Dendritic cell treated with granulocyte-macrophage colony-stimulating factor and Interleukin-4, amounts not matched to agents 40 ng/mL and 50 ng/mL, for 4 days (primary cell): ENCODE results near the gene C17orf100.

Experiments used
- H3K27ac Mint-ChIP-seq: one replicate; pipeline ENCODE4 v1.8.0; 2022; ENCODE audit warnings: mild to moderate bottlenecking, mixed read lengths
- H3K27me3 Mint-ChIP-seq: one replicate; pipeline ENCODE4 v1.8.0; 2022; ENCODE audit warnings: mild to moderate bottlenecking, mixed read lengths
- H3K36me3 Mint-ChIP-seq: one replicate; pipeline ENCODE4 v1.8.0; 2022; ENCODE audit warnings: low read depth, mixed read lengths
- H3K4me1 Mint-ChIP-seq: one replicate; pipeline ENCODE4 v1.8.0; 2022; ENCODE audit warnings: low read depth, mixed read lengths
- H3K4me3 Mint-ChIP-seq: one replicate; pipeline ENCODE4 v1.8.0; 2022; ENCODE audit warnings: mild to moderate bottlenecking, moderate library complexity, mixed read lengths
- H3K9me3 Mint-ChIP-seq: one replicate; pipeline ENCODE4 v1.8.0; 2022; ENCODE audit warnings: mixed read lengths
- intact Hi-C: fragments of 100-400 bp; cut with micrococcal nuclease; formaldehyde crosslinking; loops from one replicate; pipeline ENCODE4 v1.15.0; 2022

Gene C17orf100

DNA sequence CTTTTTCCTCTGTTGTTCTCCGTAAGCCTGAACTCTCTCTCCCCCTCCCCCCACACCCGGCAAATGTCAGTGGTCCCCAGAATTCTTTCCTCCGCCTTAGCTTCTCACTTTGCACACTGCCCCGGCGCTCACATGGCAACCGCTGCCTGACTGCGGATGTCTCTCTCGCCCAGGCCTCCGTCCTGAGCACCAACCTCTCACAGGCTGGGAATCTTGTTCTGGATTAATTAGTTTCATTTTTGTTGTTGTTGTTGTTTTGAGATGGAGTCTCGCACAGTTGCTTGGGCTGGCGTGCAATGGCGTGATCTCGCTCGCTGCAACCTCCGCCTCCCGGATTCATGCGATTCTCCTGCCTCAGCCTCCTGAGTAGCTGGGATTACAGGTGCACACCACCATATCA lies 16.7 kb downstream of the C17orf100 start:
- intact Hi-C loops, result loop anchor here (5.0 to 10.0 kb wide), 4 partner anchors 87 to 337 kb away; partner anchors contain the start of gene XAF1
- Mint-ChIP-seq H3K9me3 (no peaks in the 10 kb centered on the region), H3K4me1 (peaks cover 32% of the 10 kb centered on the region), H3K27ac (peak overlapping the region; percentile 34), H3K36me3 (peaks cover 61% of the 10 kb centered on the region), H3K27me3 (peaks cover 30% of the 10 kb centered on the region), H3K4me3 (no peak overlapping the region)

DNA sequence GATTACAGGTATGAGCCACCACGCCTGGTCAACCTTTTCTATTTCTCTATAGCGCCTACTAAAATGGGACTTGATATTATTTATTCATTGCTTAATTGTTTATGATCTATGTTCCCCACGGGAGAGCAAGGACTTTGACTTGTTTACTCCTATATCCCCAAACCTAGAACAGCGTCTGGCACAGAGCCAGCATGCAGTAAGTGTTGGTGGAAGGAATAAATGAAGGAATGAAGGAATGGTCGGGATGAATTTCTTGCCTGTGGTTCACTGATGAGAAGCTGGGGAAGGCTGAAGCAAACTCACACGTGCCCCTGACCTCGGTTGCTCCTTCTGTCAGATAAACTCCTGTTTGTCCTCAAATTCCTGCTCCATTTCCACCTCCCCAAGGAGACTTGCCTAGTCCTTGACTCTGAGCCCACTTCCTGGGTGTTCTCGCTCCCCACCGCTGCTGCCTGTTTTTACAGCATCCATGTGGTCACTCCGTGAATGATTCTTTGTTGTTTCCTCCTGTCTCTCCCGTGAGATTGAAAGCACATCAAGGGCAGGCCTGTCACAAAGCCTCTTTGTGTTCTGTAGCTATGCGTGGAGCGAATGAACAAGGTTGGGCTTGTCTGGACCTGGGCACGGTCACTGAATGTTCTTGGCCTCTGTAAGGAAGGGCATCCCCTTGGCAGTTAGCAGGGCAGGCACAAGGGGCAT lies 17.3 kb downstream of the C17orf100 start:
- intact Hi-C loops, result loop anchor here (5.0 to 10.0 kb wide), 4 partner anchors 86 to 336 kb away; partner anchors contain the start of gene XAF1
- Mint-ChIP-seq H3K36me3 (peaks cover 68% of the 10 kb centered on the region), H3K4me1 (peaks cover 30% of the 10 kb centered on the region), H3K27ac (no peak overlapping the region), H3K9me3 (no peaks in the 10 kb centered on the region), H3K27me3 (peaks cover 30% of the 10 kb centered on the region), H3K4me3 (no peak overlapping the region)

DNA sequence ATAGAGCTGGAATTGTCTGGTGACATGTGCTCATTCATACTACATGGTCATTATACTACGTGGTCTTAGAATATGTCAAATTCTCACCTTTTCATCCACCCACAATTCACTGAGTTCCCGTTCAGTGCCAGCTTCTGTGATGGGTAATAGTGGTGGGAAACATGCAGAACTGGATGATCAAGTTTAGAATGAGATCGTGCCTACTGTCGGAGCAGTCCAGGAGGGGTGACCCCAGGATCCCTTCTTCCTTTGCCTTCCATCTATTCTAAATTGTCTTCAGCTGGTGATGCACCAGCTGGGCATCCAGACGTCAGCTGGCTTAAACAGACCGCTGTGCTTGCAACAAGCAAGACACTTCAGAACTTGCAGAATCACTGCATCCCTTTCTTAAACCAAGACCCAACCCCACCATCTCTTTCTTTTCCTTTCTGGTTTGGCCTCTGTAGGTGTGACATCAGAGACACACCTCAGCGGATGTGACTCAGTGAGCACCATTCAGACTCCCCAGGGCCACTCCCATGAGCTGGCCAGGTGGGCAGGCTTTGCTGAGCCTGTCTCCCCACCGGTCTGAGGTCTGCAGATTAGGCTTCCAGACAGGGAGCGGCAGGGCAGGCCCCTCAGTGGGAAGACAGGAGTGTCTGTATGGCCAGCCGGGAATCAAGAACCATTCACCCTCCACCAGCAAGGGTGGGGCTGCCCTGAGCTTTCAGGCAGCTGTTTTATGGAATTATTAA lies 18.1 kb downstream of the C17orf100 start:
- no peak overlapping the region for H3K4me3 Mint-ChIP-seq
- no peak overlapping the region for H3K27ac Mint-ChIP-seq
- H3K27me3 Mint-ChIP-seq, result peaks cover 30% of the 10 kb centered on the region
- peaks cover 74% of the 10 kb centered on the region for H3K36me3 Mint-ChIP-seq
- intact Hi-C loops, result loop anchor here (5.0 to 10.0 kb wide), 4 partner anchors 85 to 335 kb away; partner anchors contain the start of gene XAF1
- H3K9me3 Mint-ChIP-seq, result no peaks in the 10 kb centered on the region
- H3K4me1 Mint-ChIP-seq, result peaks cover 30% of the 10 kb centered on the region

DNA sequence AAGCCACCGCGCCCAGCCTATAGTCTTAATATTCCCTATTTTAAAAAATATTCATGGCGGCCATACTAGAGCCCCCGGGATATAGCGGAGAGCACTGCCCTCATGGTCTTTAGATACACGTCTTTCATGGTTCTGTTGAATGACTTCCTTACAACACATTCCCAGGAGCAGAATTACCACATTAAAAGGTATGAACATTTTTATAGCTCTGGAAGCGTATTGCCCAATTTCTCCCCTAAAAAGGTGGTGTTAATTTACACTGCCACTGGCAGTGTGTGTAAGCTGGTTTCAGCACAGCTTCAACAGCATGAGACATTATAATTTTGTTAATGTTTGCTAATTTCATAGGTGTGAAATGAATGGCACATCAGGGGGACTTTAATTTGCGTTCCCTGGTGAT lies 19.0 kb downstream of the C17orf100 start:
- intact Hi-C loops, result no loop called here
- Mint-ChIP-seq H3K9me3 (no peaks in the 10 kb centered on the region), H3K4me1 (peaks cover 24% of the 10 kb centered on the region), H3K4me3 (no peak overlapping the region), H3K27ac (no peak overlapping the region), H3K36me3 (peaks cover 84% of the 10 kb centered on the region), H3K27me3 (peaks cover 37% of the 10 kb centered on the region)

DNA sequence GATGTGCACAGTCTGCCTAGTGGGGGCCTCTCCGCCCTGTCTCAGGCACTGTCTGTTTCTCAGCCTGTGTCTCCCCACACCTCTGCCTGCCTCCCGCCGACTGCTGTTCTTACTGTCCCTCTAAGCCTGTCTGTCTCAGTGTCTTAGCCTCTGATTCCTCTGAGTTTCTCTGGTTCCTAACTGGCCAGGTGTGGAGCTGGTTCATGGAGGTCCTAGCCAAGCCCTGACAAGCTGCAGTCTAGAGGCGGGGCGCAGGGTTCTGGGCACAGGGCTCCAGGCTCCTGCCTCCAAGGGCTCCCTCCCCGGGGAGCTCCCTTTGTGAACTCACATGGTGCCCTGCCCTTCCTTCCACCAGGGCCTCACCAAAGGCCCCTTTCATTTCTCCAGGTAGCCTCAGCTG lies 19.4 kb downstream of the C17orf100 start:
- no peaks in the 10 kb centered on the region for H3K9me3 Mint-ChIP-seq

DNA sequence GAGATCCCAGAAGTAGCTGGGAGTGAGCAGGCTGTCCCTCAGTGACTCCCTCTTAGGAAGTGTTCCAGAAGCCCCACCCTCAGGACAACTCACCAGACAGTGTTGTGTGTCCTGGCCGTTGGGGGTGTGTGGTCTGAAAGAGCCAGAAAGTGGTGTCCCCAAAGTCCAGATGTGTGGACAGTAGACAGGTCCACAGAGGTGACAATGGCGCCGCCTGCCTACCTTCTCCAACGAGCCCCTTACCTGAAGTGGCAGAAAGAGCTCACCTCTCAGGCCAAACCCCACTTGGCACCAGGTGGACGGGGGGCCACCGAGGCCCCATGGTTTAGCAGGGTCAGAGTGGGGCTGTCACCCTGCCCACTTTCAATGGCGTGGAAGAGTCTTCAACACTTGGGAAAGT lies 19.9 kb downstream of the C17orf100 start:
- H3K4me1 Mint-ChIP-seq, result peaks cover 18% of the 10 kb centered on the region
- intact Hi-C loops, result no loop called here
- no peak overlapping the region for H3K4me3 Mint-ChIP-seq
- H3K36me3 Mint-ChIP-seq, result peaks cover 82% of the 10 kb centered on the region
- H3K27me3 Mint-ChIP-seq, result peaks cover 43% of the 10 kb centered on the region
- no peak overlapping the region for H3K27ac Mint-ChIP-seq
- H3K9me3 Mint-ChIP-seq, result no peaks in the 10 kb centered on the region

More for the DNA sequence above, 19.4 kb downstream of the C17orf100 start:
- Mint-ChIP-seq H3K27ac (no peak overlapping the region), H3K4me3 (no peak overlapping the region), H3K4me1 (peaks cover 23% of the 10 kb centered on the region), H3K36me3 (peaks cover 86% of the 10 kb centered on the region), H3K27me3 (peaks cover 41% of the 10 kb centered on the region)
- intact Hi-C loops, result no loop called here

DNA sequence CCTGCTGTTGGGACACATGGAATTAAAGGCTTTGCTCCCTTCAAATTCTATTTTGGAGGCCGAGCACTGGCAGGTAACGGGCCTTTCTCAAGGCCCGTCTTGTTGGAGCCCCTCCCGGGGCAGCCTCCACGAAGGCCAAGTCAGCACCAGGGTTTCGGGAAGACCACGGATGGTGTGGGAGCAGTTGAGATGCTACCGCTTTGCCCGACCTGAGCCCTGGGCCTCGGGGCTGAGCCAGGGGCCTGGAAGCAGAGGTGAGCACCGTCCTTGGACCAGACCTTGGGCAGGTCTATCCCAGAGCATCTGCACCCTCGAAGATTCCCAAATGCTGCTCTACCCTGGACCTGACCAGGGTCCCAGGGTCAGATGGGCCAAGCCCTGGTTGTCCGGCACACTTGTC lies 23.0 kb downstream of the C17orf100 start:
- Mint-ChIP-seq H3K4me1 (no peaks in the 10 kb centered on the region), H3K4me3 (no peak overlapping the region), H3K27ac (no peak overlapping the region), H3K36me3 (peaks cover 51% of the 10 kb centered on the region), H3K27me3 (peaks cover 50% of the 10 kb centered on the region), H3K9me3 (no peaks in the 10 kb centered on the region)
- intact Hi-C loops, result no loop called here

DNA sequence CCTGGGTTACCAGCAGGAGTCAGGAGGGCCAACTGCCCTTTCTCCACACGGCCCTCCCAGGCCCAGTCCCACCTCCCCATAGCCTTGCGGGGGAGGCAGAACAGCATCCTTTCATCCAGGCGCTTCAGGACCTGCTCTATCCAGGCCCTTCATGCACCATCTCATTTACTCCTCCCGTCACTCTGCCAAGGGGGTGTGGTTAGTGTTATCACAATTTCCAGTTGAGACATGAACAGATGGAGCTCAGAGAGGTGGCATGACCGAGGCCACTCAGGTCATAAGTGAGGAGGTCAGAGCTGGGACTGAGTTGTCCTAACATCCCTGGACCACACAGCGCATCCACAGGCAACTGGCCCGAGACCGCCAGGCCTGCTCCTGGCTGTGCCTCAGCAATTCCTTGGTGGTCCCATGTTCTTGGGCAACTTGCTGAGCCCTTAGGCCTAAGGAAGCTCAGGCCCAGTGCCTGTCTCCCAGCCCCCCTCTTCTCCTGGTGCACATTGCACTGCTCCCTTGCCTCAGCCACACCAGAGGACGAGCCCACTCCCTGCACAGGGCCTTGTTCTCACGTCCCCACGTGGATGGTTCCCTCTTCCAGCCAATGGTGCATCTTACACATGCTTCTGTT lies 23.8 kb downstream of the C17orf100 start:
- H3K27me3 Mint-ChIP-seq, result peaks cover 53% of the 10 kb centered on the region
- H3K27ac Mint-ChIP-seq, result no peak overlapping the region
- H3K36me3 Mint-ChIP-seq, result peaks cover 46% of the 10 kb centered on the region
- H3K4me1 Mint-ChIP-seq, result no peaks in the 10 kb centered on the region
- no peak overlapping the region for H3K4me3 Mint-ChIP-seq
- intact Hi-C loops, result no loop called here
- H3K9me3 Mint-ChIP-seq, result no peaks in the 10 kb centered on the region

DNA sequence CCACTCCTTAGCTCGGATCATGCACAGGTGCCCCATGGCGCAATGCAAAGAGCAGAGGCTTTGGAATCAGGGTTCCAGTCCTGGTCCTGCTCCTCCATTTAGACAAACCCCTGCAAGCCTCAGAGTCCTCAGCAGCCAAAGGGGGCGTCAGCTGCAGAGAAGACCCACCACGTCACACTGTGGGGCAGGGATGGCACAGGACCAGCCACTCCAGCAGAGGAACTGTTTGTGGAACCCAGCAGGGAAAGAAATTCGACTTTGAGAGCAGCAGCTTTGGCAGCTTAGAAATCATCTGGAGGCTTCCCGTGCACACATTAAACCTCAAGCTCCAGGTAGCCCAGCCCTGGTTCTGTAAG lies 25.2 kb downstream of the C17orf100 start:
- no peaks in the 10 kb centered on the region for H3K4me1 Mint-ChIP-seq
- no peaks in the 10 kb centered on the region for H3K9me3 Mint-ChIP-seq
- peak overlapping the region; percentile 18 for H3K27ac Mint-ChIP-seq
- H3K36me3 Mint-ChIP-seq, result peaks cover 32% of the 10 kb centered on the region
- H3K4me3 Mint-ChIP-seq, result no peak overlapping the region
- peaks cover 54% of the 10 kb centered on the region for H3K27me3 Mint-ChIP-seq
- intact Hi-C loops, result no loop called here

DNA sequence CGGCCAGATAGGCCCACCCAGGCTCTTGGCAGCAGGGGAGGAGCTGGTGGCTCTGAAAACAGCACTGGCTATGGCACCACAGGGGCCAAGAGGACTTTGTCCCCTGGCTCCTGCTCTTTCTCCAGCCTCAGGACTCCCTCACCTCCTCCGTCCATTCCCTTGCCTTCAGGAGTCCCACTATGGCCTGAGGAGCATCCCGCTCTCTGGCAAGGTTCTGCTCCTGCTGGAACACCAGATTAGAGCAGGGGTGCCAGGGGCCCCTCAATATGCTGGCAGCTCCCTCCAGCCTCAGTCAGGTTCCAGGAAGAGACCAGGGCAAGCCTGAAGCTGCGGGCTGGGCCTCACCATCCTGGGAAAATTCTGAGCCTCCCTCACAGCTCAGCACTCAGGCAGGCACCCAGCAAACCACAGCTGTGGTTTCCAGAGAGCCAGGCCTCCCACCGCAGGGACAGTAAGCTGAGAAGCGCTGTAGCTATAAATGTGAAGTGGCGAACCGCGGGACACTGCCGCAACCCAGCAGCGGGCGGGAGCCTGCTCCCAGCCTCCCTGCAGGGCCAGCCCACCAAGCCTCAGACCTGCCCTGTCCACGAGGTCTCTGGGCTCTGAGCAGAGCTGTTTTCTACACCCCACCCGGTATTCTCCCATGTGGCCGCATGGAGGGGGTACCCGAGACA lies 25.7 kb downstream of the C17orf100 start:
- Mint-ChIP-seq H3K4me1 (no peaks in the 10 kb centered on the region), H3K27me3 (peaks cover 59% of the 10 kb centered on the region), H3K9me3 (no peaks in the 10 kb centered on the region), H3K27ac (peak overlapping the region; percentile 18), H3K36me3 (peaks cover 32% of the 10 kb centered on the region), H3K4me3 (no peak overlapping the region)
- intact Hi-C loops, result no loop called here

DNA sequence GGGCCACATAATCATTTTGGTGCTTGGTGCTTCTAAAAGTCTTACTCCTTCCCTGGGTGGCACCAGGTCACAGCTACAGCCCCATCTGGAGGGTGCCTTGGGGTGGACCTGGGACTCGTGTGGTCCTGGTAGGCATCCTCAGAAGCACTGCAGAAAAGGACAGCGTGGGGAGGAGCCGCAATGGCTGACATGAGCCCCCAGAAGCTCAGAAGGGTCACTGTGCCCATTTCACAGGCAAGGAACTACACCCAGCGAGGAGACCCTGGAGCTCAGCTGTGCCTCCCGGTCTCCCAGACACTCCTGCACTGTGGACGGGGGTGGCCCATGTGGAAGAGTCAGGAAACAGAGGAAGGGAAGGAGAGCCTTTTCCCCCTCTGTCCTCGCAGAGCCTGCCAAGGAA lies 26.4 kb downstream of the C17orf100 start:
- H3K36me3 Mint-ChIP-seq, result peaks cover 28% of the 10 kb centered on the region
- no peaks in the 10 kb centered on the region for H3K9me3 Mint-ChIP-seq
- no peak overlapping the region for H3K27ac Mint-ChIP-seq
- H3K4me1 Mint-ChIP-seq, result no peaks in the 10 kb centered on the region
- intact Hi-C loops, result no loop called here
- H3K4me3 Mint-ChIP-seq, result no peak overlapping the region
- H3K27me3 Mint-ChIP-seq, result peaks cover 63% of the 10 kb centered on the region

DNA sequence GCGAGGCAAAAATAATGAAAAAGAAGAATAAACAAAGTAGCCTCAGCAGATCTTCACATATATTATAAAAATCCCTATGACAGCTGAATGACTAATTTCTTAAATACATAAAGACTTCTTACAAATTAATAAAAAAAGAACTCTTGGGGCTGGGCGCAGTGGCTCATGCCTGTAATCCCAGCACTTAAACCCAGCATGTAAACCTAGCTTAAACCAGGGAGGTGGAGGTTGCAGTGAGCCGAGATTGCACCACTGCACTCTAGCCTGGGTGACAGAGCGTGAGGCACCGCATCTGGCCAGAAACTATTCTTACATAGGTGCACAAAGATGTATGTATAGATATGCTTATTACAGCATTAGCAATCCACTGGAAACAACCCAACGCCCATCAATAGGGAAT lies 27.7 kb downstream of the C17orf100 start:
- peaks cover 15% of the 10 kb centered on the region for H3K36me3 Mint-ChIP-seq
- H3K27me3 Mint-ChIP-seq, result peaks cover 70% of the 10 kb centered on the region
- no peaks in the 10 kb centered on the region for H3K9me3 Mint-ChIP-seq
- no peaks in the 10 kb centered on the region for H3K4me1 Mint-ChIP-seq
- H3K4me3 Mint-ChIP-seq, result no peak overlapping the region
- intact Hi-C loops, result no loop called here
- H3K27ac Mint-ChIP-seq, result no peak overlapping the region

DNA sequence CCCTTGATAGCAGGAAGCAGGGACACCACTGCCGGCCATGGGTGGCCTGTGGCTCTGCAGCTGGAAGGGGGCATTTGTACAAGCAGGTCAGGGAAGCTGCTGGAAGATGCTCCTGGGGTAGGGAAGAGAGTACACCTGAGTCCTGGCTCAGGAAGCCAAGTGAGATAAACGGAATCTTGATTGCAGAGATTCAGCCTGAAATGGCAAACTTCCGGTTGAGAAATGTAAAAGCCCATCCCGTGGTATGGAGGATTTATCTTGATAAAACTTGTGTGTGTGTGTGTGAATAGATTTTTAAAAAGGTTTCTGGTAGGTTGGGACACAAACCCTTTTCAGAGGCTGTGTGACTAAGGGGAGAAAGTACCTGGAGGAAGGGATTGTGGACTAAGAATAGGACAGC lies 29.6 kb downstream of the C17orf100 start:
- H3K4me1 Mint-ChIP-seq, result no peaks in the 10 kb centered on the region
- intact Hi-C loops, result no loop called here
- no peak overlapping the region for H3K27ac Mint-ChIP-seq
- peaks cover 70% of the 10 kb centered on the region for H3K27me3 Mint-ChIP-seq
- no peaks in the 10 kb centered on the region for H3K36me3 Mint-ChIP-seq
- H3K9me3 Mint-ChIP-seq, result no peaks in the 10 kb centered on the region
- no peak overlapping the region for H3K4me3 Mint-ChIP-seq

DNA sequence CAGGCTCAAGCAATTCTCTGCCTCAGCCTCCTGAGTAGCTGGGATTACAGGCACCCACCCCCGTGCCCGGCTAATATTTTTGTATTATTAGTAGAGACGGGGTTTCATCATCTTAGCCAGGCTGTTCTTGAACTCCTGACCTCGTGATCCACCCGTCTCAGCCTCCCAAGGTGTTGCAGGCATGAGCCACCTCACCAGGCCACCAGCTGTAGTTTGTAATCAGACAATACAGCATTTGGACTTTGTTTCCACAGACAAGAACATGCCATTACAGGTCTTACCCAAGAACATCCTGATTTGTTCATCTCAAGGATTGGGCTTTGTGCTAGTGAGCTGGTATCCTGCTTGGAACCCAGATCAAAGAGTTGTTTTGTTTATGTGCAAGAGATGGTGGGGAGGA lies 30.1 kb downstream of the C17orf100 start:
- intact Hi-C loops, result no loop called here
- H3K27me3 Mint-ChIP-seq, result peaks cover 69% of the 10 kb centered on the region

More for the DNA sequence above, 30.1 kb downstream of the C17orf100 start:
- H3K36me3 Mint-ChIP-seq, result no peaks in the 10 kb centered on the region
- no peak overlapping the region for H3K4me3 Mint-ChIP-seq
- H3K4me1 Mint-ChIP-seq, result no peaks in the 10 kb centered on the region
- no peaks in the 10 kb centered on the region for H3K9me3 Mint-ChIP-seq
- H3K27ac Mint-ChIP-seq, result no peak overlapping the region
